Lower leg skin (tissue), 3 donors: ENCODE results near the gene DMBT1.

Experiments
- POLR2A ChIP-seq, 2 donors: fragments of 450-650 bp; IDR thresholded peaks; one replicate each; pipeline ENCODE4 v1.6.1; 2016 to 2017; ENCODE audit warnings: antibody characterized with exemption in 2 of 2, mild to moderate bottlenecking in 1 of 2, moderate library complexity in 1 of 2
- TF ChIP-seq, protein P1 (sequence below), 3 donors: fragments of 450-650 bp; IDR thresholded peaks; one replicate each; pipeline ENCODE4 v1.5.1; 2016; ENCODE audit warnings: antibody characterized with exemption in 3 of 3, mild to moderate bottlenecking in 3 of 3, moderate library complexity in 2 of 3

DNA sequence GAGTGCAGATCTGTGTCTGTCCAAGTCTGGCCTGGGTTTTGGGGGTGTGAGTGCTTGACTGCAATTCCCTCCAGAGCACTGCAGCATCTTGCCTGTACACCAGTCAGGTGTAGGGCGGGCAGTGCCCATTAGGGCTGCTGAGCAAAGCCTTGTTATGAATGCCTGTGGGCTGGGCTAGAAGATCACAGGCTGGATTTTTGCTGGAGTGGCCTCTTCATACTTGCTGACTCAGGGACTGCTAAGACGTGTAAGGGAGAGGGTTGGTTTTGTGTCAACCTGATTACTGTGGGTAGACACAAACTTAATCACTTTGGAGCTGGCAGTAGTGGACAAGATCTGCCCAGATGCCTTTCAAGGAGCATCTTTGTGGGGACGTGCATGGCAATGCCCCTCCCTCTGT lies 29.6 kb downstream of the DMBT1 start:
- TF ChIP-seq, protein P1, sequence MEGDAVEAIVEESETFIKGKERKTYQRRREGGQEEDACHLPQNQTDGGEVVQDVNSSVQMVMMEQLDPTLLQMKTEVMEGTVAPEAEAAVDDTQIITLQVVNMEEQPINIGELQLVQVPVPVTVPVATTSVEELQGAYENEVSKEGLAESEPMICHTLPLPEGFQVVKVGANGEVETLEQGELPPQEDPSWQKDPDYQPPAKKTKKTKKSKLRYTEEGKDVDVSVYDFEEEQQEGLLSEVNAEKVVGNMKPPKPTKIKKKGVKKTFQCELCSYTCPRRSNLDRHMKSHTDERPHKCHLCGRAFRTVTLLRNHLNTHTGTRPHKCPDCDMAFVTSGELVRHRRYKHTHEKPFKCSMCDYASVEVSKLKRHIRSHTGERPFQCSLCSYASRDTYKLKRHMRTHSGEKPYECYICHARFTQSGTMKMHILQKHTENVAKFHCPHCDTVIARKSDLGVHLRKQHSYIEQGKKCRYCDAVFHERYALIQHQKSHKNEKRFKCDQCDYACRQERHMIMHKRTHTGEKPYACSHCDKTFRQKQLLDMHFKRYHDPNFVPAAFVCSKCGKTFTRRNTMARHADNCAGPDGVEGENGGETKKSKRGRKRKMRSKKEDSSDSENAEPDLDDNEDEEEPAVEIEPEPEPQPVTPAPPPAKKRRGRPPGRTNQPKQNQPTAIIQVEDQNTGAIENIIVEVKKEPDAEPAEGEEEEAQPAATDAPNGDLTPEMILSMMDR (IDR thresholded peaks at IDR 0.05), result no peak
- no peak for TF ChIP-seq POLR2A (IDR thresholded peaks at IDR 0.05)
